Measurements from ENCODE around the gene TAS2R30. TPM values are rescaled to one million over a fixed set of nuclear protein-coding genes. Genes with fewer than 3 reads are reported as not detected.

The TAS2R30 gene
- total and polyA plus RNA-seq, 9 of the 15 experiments (the other 6 are each of a cell fraction or from before 2014, with no cell fraction given): 0.11 to 4.0 (median 0.99) TPM; not detected in 3

DNA sequence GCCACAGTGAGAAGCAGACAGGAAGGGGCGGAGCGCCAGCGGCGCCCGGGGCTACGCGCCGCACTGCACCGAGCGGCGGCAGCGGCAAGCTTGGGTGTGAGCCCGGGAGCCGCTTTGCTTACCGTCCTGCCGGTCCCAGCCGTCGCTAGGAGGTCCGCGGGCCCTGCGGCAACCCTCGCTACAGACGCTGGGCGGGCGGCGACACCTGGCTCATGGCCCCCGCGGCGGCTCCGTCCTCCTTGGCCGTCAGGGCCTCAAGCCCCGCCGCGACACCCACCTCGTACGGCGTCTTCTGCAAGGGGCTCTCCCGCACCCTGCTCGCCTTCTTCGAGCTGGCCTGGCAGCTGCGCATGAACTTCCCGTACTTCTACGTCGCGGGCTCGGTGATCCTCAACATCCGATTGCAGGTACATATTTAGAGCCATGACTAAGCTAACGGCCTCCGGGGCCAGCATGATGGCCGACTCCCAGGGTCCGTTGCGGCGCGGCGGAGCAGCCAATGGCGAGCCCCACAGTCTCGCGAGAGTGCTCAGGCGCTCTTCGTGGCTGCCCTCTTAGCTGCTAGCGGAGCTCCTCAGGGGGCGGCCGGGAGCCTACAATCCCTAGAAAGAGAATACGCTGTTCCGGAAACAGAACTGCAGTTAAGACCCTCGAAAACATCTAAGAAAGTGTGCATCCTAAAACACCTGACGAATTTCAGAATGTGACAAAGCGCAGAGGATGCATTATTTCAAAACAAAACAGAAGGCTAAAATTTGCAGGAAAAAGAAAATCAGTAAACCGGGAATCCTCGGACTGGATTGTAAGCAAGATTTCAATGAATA lies 36.9 kb upstream of the TAS2R30 start, which contains the start of gene SMIM10L1 (continued):
- no peak for TF ChIP-seq ZFP91 (CRISPR knock-in tag; IDR thresholded peaks at IDR 0.05)
- TF ChIP-seq ZNF395 (CRISPR knock-in tag; IDR thresholded peaks at IDR 0.05): no peak
- TF ChIP-seq PML (IDR thresholded peaks at IDR 0.05; ENCODE audit: low read length): peak; percentile 51; the same call in 1 of the 2 replicates
- no peak for TF ChIP-seq EGR1 (conservative IDR thresholded peaks at IDR 0.05)
- no peak for TF ChIP-seq NR2C1 (IDR thresholded peaks at IDR 0.05)
- TF ChIP-seq NR2C1 (tag; IDR thresholded peaks at IDR 0.05): 0 out of 2 replicates have a peak, but pooled peaks have one; percentile 19
- no peak for TF ChIP-seq CBX5 (IDR thresholded peaks at IDR 0.05; ENCODE audit: borderline replicate concordance, low read depth)
- TF ChIP-seq, protein P1, sequence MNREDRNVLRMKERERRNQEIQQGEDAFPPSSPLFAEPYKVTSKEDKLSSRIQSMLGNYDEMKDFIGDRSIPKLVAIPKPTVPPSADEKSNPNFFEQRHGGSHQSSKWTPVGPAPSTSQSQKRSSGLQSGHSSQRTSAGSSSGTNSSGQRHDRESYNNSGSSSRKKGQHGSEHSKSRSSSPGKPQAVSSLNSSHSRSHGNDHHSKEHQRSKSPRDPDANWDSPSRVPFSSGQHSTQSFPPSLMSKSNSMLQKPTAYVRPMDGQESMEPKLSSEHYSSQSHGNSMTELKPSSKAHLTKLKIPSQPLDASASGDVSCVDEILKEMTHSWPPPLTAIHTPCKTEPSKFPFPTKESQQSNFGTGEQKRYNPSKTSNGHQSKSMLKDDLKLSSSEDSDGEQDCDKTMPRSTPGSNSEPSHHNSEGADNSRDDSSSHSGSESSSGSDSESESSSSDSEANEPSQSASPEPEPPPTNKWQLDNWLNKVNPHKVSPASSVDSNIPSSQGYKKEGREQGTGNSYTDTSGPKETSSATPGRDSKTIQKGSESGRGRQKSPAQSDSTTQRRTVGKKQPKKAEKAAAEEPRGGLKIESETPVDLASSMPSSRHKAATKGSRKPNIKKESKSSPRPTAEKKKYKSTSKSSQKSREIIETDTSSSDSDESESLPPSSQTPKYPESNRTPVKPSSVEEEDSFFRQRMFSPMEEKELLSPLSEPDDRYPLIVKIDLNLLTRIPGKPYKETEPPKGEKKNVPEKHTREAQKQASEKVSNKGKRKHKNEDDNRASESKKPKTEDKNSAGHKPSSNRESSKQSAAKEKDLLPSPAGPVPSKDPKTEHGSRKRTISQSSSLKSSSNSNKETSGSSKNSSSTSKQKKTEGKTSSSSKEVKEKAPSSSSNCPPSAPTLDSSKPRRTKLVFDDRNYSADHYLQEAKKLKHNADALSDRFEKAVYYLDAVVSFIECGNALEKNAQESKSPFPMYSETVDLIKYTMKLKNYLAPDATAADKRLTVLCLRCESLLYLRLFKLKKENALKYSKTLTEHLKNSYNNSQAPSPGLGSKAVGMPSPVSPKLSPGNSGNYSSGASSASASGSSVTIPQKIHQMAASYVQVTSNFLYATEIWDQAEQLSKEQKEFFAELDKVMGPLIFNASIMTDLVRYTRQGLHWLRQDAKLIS (CRISPR knock-in tag; IDR thresholded peaks at IDR 0.05): peak; percentile 66
- TF ChIP-seq, protein P2, sequence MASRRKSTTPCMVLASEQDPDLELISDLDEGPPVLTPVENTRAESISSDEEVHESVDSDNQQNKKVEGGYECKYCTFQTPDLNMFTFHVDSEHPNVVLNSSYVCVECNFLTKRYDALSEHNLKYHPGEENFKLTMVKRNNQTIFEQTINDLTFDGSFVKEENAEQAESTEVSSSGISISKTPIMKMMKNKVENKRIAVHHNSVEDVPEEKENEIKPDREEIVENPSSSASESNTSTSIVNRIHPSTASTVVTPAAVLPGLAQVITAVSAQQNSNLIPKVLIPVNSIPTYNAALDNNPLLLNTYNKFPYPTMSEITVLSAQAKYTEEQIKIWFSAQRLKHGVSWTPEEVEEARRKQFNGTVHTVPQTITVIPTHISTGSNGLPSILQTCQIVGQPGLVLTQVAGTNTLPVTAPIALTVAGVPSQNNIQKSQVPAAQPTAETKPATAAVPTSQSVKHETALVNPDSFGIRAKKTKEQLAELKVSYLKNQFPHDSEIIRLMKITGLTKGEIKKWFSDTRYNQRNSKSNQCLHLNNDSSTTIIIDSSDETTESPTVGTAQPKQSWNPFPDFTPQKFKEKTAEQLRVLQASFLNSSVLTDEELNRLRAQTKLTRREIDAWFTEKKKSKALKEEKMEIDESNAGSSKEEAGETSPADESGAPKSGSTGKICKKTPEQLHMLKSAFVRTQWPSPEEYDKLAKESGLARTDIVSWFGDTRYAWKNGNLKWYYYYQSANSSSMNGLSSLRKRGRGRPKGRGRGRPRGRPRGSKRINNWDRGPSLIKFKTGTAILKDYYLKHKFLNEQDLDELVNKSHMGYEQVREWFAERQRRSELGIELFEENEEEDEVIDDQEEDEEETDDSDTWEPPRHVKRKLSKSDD (conservative IDR thresholded peaks at IDR 0.05; ENCODE audit: low read length): 0 out of 2 replicates have a peak, but pooled peaks have one; percentile 56
- TF ChIP-seq, protein P3, sequence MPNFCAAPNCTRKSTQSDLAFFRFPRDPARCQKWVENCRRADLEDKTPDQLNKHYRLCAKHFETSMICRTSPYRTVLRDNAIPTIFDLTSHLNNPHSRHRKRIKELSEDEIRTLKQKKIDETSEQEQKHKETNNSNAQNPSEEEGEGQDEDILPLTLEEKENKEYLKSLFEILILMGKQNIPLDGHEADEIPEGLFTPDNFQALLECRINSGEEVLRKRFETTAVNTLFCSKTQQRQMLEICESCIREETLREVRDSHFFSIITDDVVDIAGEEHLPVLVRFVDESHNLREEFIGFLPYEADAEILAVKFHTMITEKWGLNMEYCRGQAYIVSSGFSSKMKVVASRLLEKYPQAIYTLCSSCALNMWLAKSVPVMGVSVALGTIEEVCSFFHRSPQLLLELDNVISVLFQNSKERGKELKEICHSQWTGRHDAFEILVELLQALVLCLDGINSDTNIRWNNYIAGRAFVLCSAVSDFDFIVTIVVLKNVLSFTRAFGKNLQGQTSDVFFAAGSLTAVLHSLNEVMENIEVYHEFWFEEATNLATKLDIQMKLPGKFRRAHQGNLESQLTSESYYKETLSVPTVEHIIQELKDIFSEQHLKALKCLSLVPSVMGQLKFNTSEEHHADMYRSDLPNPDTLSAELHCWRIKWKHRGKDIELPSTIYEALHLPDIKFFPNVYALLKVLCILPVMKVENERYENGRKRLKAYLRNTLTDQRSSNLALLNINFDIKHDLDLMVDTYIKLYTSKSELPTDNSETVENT (CRISPR knock-in tag; IDR thresholded peaks at IDR 0.05): 0 out of 2 replicates have a peak, but pooled peaks have one; percentile 31
- no peak for TF ChIP-seq CBFA2T2 (conservative IDR thresholded peaks at IDR 0.05)
- TF ChIP-seq ZNF75A (CRISPR knock-in tag; IDR thresholded peaks at IDR 0.05): no peak
- peak; percentile 52; the same call in 1 of the 2 replicates for TF ChIP-seq POLR2AphosphoS5 (IDR thresholded peaks at IDR 0.05; ENCODE audit: control insufficient read depth, insufficient read depth, low read depth, low read length)
- TF ChIP-seq EP300 (IDR thresholded peaks at IDR 0.05; ENCODE audit: low read length): peak; percentile 17; the same call in 1 of the 2 replicates
- peak; percentile 97 for TF ChIP-seq CHD2 (IDR thresholded peaks at IDR 0.05; ENCODE audit: low read depth, low read length)
